ENCODE data around the gene IL16. TPM values are rescaled to one million over a fixed set of nuclear protein-coding genes. Genes with fewer than 3 reads are reported as not detected.

The IL16 gene
- total RNA-seq, 2 donors from 2014 or later: 3.4 to 3.7 TPM

DNA sequence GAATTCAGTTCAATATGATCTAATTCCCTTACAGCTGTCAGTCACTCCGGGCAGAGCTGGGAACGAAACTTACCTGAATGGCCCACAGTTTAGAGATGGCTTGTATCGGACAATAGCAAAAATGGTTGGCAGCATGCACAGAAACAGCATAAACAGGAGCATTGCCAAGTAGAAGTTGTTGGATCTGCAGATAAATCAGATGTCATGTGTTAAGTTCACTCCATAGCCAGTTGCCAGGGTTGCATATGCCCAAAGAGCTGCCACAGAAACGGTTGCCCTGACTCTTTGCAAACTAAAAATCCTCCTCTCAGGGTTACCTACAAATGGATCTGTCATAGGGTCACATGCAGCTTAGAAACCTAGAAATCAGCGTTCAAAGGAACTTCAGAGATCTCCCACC, 142.6 kb downstream of the IL16 start:
- intact Hi-C loops (cut with DNase I): no loop called here
- no peaks in the 10 kb centered on the region for H3K36me3 ChIP-seq
- H3K27me3 ChIP-seq: no peaks in the 10 kb centered on the region
- H3K4me1 ChIP-seq: no peaks in the 10 kb centered on the region
- no peak overlapping the region for H3K4me3 ChIP-seq
- no peak overlapping the region for H3K9ac ChIP-seq (ENCODE audit: low read depth in 2 of 2, low read length in 2 of 2)
- H3K9me3 ChIP-seq: no peaks in the 10 kb centered on the region
- DNase-seq: no peak
- no peak for TF ChIP-seq CTCF (IDR thresholded peaks at IDR 0.05)
- no peak overlapping the region for H3K27ac ChIP-seq

DNA sequence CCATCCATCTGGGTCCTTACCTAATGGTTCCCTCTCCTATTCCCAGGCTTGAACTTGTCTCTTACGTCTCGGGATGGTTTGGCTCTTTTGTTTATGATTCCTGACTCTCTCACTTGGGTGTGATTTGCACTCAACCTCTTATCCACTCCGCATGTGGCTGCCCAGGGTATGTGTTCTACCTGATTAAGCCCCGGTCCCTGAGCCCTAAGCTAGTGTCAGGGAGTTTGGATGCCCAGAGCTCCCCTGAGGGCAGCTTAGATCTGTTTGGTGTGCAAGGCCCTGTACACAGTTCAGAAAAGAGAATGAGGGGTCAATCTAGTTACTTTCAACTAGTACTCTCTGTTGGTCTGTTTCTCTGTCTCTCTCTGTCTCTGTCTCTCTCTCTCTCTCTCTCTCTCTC, 143.2 kb downstream of the IL16 start:
- intact Hi-C loops (cut with DNase I): loop anchor here (10.0 kb wide), 1 partner anchor 65 kb away; no protein-coding TSS in a partner anchor
- Histone ChIP-seq H3K27me3 (no peaks in the 10 kb centered on the region), H3K27ac (no peak overlapping the region), H3K9me3 (no peaks in the 10 kb centered on the region), H3K9ac (ENCODE audit: low read depth in 2 of 2, low read length in 2 of 2) (no peak overlapping the region), H3K4me3 (no peak overlapping the region), H3K4me1 (no peaks in the 10 kb centered on the region), H3K36me3 (no peaks in the 10 kb centered on the region)
- DNase-seq: no peak
- no peak for TF ChIP-seq CTCF (IDR thresholded peaks at IDR 0.05)

DNA sequence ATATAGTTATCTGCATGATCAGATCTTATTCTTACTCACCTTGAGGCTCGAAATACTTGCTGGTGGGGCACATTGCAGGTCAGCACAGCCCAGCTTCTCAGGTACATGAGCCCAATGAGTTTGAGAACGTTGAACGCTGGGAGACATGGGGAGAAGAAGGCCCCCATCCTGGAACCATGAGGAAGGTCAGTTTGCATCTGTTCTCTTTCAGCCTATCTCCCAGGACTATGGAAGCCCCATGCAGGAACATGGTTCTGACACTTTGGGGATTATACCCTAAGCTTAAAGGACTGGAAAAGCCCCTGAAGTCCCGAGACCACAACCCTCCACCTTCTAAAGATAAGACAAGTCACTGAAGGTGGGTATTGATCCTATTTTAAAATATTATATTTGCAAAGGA, 144.7 kb downstream of the IL16 start:
- Histone ChIP-seq H3K27ac (no peak overlapping the region), H3K36me3 (no peaks in the 10 kb centered on the region), H3K27me3 (no peaks in the 10 kb centered on the region), H3K9ac (ENCODE audit: low read depth in 2 of 2, low read length in 2 of 2) (no peak overlapping the region), H3K4me3 (no peak overlapping the region), H3K9me3 (no peaks in the 10 kb centered on the region), H3K4me1 (no peaks in the 10 kb centered on the region)
- intact Hi-C loops (cut with DNase I): loop anchor here (10.0 kb wide), 1 partner anchor 63 kb away; no protein-coding TSS in a partner anchor
- DNase-seq: no peak
- TF ChIP-seq CTCF (IDR thresholded peaks at IDR 0.05): no peak

- Histone ChIP-seq H3K36me3 (no peaks in the 10 kb centered on the region), H3K9ac (ENCODE audit: low read depth in 2 of 2, low read length in 2 of 2) (no peak overlapping the region), H3K4me1 (no peaks in the 10 kb centered on the region), H3K27me3 (no peaks in the 10 kb centered on the region), H3K27ac (no peak overlapping the region), H3K4me3 (no peak overlapping the region), H3K9me3 (no peaks in the 10 kb centered on the region)
- DNase-seq: no peak
- TF ChIP-seq CTCF (IDR thresholded peaks at IDR 0.05): no peak
- intact Hi-C loops (cut with DNase I): loop anchor here (10.0 kb wide), 1 partner anchor 61 kb away; no protein-coding TSS in a partner anchor
Observed at GRCh38 chr15:81343371-81343770, 146.7 kb downstream of the IL16 start.

- TF ChIP-seq CTCF (IDR thresholded peaks at IDR 0.05): no peak
- intact Hi-C loops (cut with DNase I): loop anchor here (10.0 kb wide), 1 partner anchor 58 kb away; no protein-coding TSS in a partner anchor
Observed at GRCh38 chr15:81346611-81347010, 149.9 kb downstream of the IL16 start.

More at GRCh38 chr15:81346611-81347010, 149.9 kb downstream of the IL16 start:
- H3K4me1 ChIP-seq: no peaks in the 10 kb centered on the region
- no peak overlapping the region for H3K4me3 ChIP-seq
- H3K27ac ChIP-seq: no peak overlapping the region
- H3K9ac ChIP-seq (ENCODE audit: low read depth in 2 of 2, low read length in 2 of 2): no peak overlapping the region
- H3K27me3 ChIP-seq: no peaks in the 10 kb centered on the region
- H3K9me3 ChIP-seq: no peaks in the 10 kb centered on the region
- DNase-seq: no peak
- H3K36me3 ChIP-seq: no peaks in the 10 kb centered on the region
